ENCODE results near the gene DNAH2.

DNA sequence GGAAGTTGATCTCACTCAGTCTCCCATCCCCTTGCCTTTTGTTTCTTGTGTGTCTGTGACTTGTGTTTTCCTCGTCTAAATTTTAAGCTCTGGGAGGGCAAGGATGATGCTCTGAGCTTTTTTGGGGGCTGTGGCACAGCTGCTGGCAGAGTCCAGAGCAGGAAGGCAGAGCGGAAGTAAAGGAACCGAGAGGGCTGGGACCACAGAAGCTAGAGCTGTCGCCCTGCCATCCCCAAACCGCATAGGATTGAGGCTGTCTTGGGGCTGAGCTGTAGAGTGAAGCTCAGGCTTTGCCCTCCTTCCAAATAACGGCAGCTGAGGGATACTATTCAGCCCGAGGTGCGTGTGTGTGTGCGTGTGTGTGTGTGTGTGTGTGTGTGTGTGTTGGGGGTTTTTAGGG, 3.8 kb upstream of the DNAH2 start:
- TF ChIP-seq CTCF (IDR thresholded peaks at IDR 0.05) (no peak), POLR2A (IDR thresholded peaks at IDR 0.05) (no peak)
